Activated CD4-positive, CD25-positive, alpha-beta regulatory T cell treated with anti-CD3 and anti-CD28 coated beads, Interleukin-2, amount 50 U/mL, for 72 hours (primary cell): Measurements from ENCODE around the gene IL6ST.
"Not testable (repeated sequence)": the region's sequence is repeated elsewhere in the genome, so short reads cannot be mapped to it uniquely, and the experiment has no call there.

Experiments used
- DNase-seq: peaks from one replicate; pipeline ENCODE4 v3.0.0; 2021

IL6ST gene

GRCh38 chr5:55960779-55961178 is 34.0 kb downstream of the IL6ST start:
- no peak for DNase-seq

- no peak for DNase-seq
Observed at GRCh38 chr5:55959208-55959607, 35.6 kb downstream of the IL6ST start.

GRCh38 chr5:55941154-55941553 is 53.6 kb downstream of the IL6ST start:
- DNase-seq: not testable (repeated sequence)

GRCh38 chr5:55937598-55937997 is 57.2 kb downstream of the IL6ST start:
- DNase-seq: not testable (repeated sequence)

- DNase-seq: peak; percentile 68
Observed at GRCh38 chr5:55936100-55936693, 58.6 kb downstream of the IL6ST start.

- DNase-seq: no peak
Observed at GRCh38 chr5:55935371-55935770, 59.4 kb downstream of the IL6ST start.

GRCh38 chr5:55934720-55935119 is 60.0 kb downstream of the IL6ST start:
- DNase-seq: no peak

- no peak for DNase-seq
Observed at GRCh38 chr5:55934115-55934613, 60.6 kb downstream of the IL6ST start.

GRCh38 chr5:55933377-55934114 is 61.2 kb downstream of the IL6ST start:
- DNase-seq: no peak

GRCh38 chr5:55932700-55933099 is 62.1 kb downstream of the IL6ST start:
- DNase-seq: no peak

GRCh38 chr5:55929020-55929799 is 65.6 kb downstream of the IL6ST start:
- DNase-seq: no peak

GRCh38 chr5:55927861-55928655 is 66.7 kb downstream of the IL6ST start:
- DNase-seq: no peak

GRCh38 chr5:55926476-55926875 is 68.3 kb downstream of the IL6ST start:
- DNase-seq: no peak

GRCh38 chr5:55925712-55926111 is 69.1 kb downstream of the IL6ST start:
- no peak for DNase-seq

- DNase-seq: no peak
Observed at GRCh38 chr5:55925181-55925580, 69.6 kb downstream of the IL6ST start.

GRCh38 chr5:55924744-55925143 is 70.0 kb downstream of the IL6ST start:
- no peak for DNase-seq

GRCh38 chr5:55923865-55924500 is 70.8 kb downstream of the IL6ST start:
- DNase-seq: no peak

- no peak for DNase-seq
Observed at GRCh38 chr5:55923177-55923771, 71.5 kb downstream of the IL6ST start.

- no peak for DNase-seq
Observed at GRCh38 chr5:55921617-55922016, 73.1 kb downstream of the IL6ST start.

GRCh38 chr5:55920784-55921183 is 74.0 kb downstream of the IL6ST start:
- DNase-seq: no peak

- DNase-seq: no peak
Observed at GRCh38 chr5:55919625-55920024, 75.1 kb downstream of the IL6ST start.
